Peyer's patch (tissue), 4 donors: ENCODE measurements around the gene MCTP1. TPM values are rescaled to one million over a fixed set of nuclear protein-coding genes. Genes with fewer than 3 reads are reported as not detected.

Experiments
- DNase-seq, 3 donors: peaks; one replicate each; pipeline ENCODE4 v3.0.0-alpha.2; 2017 to 2019
- H3K27ac ChIP-seq, 4 donors: fragments of 200-600 bp; sonication (generic); one replicate each; pipeline ENCODE4 v1.5.1; 2016 to 2019
- H3K27me3 ChIP-seq, 2 donors: fragments of 200-600 bp; sonication (generic); one replicate each; pipeline ENCODE4 v1.5.1; 2019
- H3K36me3 ChIP-seq, 3 donors: fragments of 200-600 bp; sonication (generic); one replicate each; pipeline ENCODE4 v1.5.1; 2016 to 2019
- H3K4me1 ChIP-seq, 4 donors: fragments of 200-600 bp; sonication (generic); one replicate each; pipeline ENCODE4 v1.5.1; 2016 to 2019
- H3K4me3 ChIP-seq, 4 donors: fragments of 200-600 bp; sonication (generic); 1 replicate in 3 of 4; 2 replicates in 1 of 4; pipeline ENCODE4 v1.5.1; 2016 to 2019; ENCODE audit warnings: mild to moderate bottlenecking in 1 of 4
- H3K9me3 ChIP-seq, 4 donors: fragments of 200-600 bp; sonication (generic); one replicate each; pipeline ENCODE4 v1.5.1; 2016 to 2019; ENCODE audit warnings: mild to moderate bottlenecking in 1 of 4
- POLR2A ChIP-seq, 2 donors: fragments of 450-650 bp; IDR thresholded peaks; one replicate each; pipeline ENCODE4 v1.5.1; 2017; ENCODE audit warnings: antibody characterized with exemption in 2 of 2, mild to moderate bottlenecking in 2 of 2, moderate library complexity in 2 of 2
- total RNA-seq, 4 donors: library from RNA; depleted of rRNA; stranded (reverse); fragments of >200 nt; gene quantifications; one replicate each; pipeline ENCODE4 v1.1.0, GENCODE V29; 2016
- TF ChIP-seq, protein P1 (sequence below), 6 experiments: fragments of 450-650 bp in 4 of 6; fragments of 200-600 bp in 2 of 6; sonication (generic) in 1 of 6; IDR thresholded peaks; one replicate each; pipeline ENCODE4 v1.5.1; 2017 to 2019; ENCODE audit warnings: antibody characterized with exemption in 6 of 6, mild to moderate bottlenecking in 3 of 6, moderate library complexity in 1 of 6

MCTP1 gene
- total RNA-seq, 4 donors from 2014 or later: 4.7 to 61.1 (median 11.3) TPM

GRCh38 chr5:94869921-94870320, 415.0 kb downstream of the MCTP1 start:
- H3K9me3 ChIP-seq: no peaks in the 10 kb centered on the region
- H3K36me3 ChIP-seq: no peaks in the 10 kb centered on the region
- no peak overlapping the region for H3K4me3 ChIP-seq
- DNase-seq: no peak
- no peaks in the 10 kb centered on the region for H3K4me1 ChIP-seq
- no peak overlapping the region for H3K27ac ChIP-seq
- TF ChIP-seq, protein P1, sequence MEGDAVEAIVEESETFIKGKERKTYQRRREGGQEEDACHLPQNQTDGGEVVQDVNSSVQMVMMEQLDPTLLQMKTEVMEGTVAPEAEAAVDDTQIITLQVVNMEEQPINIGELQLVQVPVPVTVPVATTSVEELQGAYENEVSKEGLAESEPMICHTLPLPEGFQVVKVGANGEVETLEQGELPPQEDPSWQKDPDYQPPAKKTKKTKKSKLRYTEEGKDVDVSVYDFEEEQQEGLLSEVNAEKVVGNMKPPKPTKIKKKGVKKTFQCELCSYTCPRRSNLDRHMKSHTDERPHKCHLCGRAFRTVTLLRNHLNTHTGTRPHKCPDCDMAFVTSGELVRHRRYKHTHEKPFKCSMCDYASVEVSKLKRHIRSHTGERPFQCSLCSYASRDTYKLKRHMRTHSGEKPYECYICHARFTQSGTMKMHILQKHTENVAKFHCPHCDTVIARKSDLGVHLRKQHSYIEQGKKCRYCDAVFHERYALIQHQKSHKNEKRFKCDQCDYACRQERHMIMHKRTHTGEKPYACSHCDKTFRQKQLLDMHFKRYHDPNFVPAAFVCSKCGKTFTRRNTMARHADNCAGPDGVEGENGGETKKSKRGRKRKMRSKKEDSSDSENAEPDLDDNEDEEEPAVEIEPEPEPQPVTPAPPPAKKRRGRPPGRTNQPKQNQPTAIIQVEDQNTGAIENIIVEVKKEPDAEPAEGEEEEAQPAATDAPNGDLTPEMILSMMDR (IDR thresholded peaks at IDR 0.05): no peak
- no peak for TF ChIP-seq POLR2A (IDR thresholded peaks at IDR 0.05)
- H3K27me3 ChIP-seq: no peaks in the 10 kb centered on the region

DNA sequence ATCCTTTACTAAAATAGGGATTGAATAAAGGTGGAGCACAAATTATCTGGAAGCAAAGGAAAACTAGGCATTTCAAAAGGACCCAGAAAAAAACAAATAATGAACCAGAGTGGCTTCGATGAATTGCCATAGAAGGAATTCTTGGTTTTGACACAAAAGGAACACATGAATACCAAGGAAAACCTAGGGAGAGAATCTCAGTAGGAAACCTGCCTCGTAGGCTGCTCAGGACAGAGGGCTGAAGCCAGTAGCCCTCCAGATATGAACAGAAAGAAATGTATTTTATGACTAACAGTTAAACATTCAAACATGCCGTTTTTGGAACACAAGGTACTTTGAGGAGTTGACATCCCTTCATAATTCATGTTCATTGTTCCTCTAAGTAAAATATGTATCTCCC, 420.9 kb downstream of the MCTP1 start:
- no peaks in the 10 kb centered on the region for H3K9me3 ChIP-seq
- H3K36me3 ChIP-seq: no peaks in the 10 kb centered on the region
- H3K27ac ChIP-seq: no peak overlapping the region
- DNase-seq: no peak
- no peaks in the 10 kb centered on the region for H3K4me1 ChIP-seq
- no peak overlapping the region for H3K4me3 ChIP-seq
- TF ChIP-seq, protein P1 (IDR thresholded peaks at IDR 0.05): no peak
- H3K27me3 ChIP-seq: no peaks in the 10 kb centered on the region

DNA sequence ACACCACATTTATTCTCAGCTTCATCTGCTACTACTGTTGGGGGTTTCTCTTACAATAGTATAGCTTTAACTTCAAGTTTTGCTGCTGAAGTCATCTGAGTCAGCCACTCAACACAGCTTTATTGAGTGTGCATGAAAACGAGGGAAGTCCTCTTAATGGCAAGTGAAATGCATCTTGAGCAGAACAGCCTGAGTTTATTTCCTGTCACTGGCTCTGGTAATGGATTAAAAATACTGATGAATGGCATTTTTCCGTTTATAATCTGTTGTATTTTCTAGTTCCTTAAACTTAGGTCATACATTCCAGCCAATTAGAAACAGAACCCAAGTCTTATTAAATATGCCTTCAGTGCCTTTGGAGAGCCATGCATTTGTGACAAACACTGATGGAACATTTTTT, 427.8 kb downstream of the MCTP1 start:
- Histone ChIP-seq H3K27ac (no peak overlapping the region), H3K4me3 (no peak overlapping the region), H3K4me1 (no peaks in the 10 kb centered on the region), H3K36me3 (no peaks in the 10 kb centered on the region), H3K27me3 (no peaks in the 10 kb centered on the region), H3K9me3 (no peaks in the 10 kb centered on the region)
- TF ChIP-seq, protein P1 (IDR thresholded peaks at IDR 0.05): no peak
- TF ChIP-seq POLR2A (IDR thresholded peaks at IDR 0.05): no peak
- no peak for DNase-seq

- no peak for DNase-seq
Measured at GRCh38 chr5:94856257-94856800, 428.6 kb downstream of the MCTP1 start.

GRCh38 chr5:94855543-94855942, 429.4 kb downstream of the MCTP1 start:
- Histone ChIP-seq H3K4me3 (no peak overlapping the region), H3K4me1 (no peaks in the 10 kb centered on the region), H3K27ac (no peak overlapping the region), H3K27me3 (no peaks in the 10 kb centered on the region), H3K36me3 (no peaks in the 10 kb centered on the region), H3K9me3 (no peaks in the 10 kb centered on the region)
- TF ChIP-seq, protein P1 (IDR thresholded peaks at IDR 0.05): no peak
- no peak for TF ChIP-seq POLR2A (IDR thresholded peaks at IDR 0.05)
- DNase-seq: no peak

More at GRCh38 chr5:94856257-94856800, 428.6 kb downstream of the MCTP1 start:
- Histone ChIP-seq H3K4me3 (no peak overlapping the region), H3K27me3 (no peaks in the 10 kb centered on the region), H3K9me3 (no peaks in the 10 kb centered on the region), H3K4me1 (no peaks in the 10 kb centered on the region), H3K36me3 (no peaks in the 10 kb centered on the region), H3K27ac (no peak overlapping the region)
- no peak for TF ChIP-seq POLR2A (IDR thresholded peaks at IDR 0.05)
- TF ChIP-seq, protein P1 (IDR thresholded peaks at IDR 0.05): no peak

DNA sequence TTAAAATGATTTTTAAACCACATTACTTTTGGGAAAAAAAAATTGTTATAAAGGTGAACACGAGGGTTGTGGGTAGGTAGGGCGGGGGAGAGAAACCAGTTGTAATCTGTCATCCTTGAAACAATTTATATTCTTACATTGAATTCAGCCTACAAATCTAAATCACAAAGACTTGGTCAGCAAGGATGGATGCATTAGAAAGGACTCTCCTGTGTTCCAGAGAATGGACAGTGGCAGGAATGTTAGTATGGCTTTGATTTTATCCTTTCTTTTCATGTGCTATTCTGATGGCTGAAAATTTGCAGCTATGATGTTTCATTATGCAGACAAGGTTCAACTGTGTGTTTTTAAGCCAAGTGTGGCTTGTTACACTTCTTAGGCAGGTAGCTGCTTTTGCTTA, 431.8 kb downstream of the MCTP1 start:
- no peaks in the 10 kb centered on the region for H3K27me3 ChIP-seq
- TF ChIP-seq POLR2A (IDR thresholded peaks at IDR 0.05): no peak
- TF ChIP-seq, protein P1 (IDR thresholded peaks at IDR 0.05): no peak
- H3K4me3 ChIP-seq: no peak overlapping the region
- H3K4me1 ChIP-seq: no peaks in the 10 kb centered on the region
- no peaks in the 10 kb centered on the region for H3K9me3 ChIP-seq
- no peak for DNase-seq
- no peak overlapping the region for H3K27ac ChIP-seq
- H3K36me3 ChIP-seq: no peaks in the 10 kb centered on the region
